ENCODE data around the gene RBMS3.

RBMS3 gene

DNA sequence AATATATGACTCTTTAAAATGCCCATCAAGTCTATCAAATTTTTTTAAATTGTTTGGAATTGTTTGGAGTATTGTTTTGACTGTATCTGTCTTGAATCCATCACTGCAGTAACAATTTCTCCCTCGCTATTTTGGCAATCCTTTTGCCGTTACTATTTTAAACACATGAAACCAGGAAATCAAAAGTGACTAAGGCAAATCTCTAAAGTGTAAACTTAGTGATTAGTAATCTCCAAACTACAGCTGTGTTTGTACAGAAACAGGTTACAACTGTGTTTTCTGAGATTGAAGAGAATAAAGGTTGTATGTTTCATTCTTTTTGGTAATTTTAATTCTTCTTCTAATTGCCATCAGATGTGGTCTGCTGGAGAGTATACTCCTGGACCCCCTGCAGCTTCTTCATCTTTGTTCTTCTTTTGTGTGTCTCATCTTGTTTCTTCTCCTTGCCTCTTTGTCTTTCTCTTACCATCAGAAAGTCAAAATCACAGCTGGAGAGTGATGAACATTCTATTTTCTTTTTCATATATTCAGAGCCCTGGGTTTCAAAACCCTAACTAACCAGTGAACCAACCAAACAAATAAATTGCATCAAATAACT is 465.4 kb downstream of the RBMS3 start:
- no peak for DNase-seq (ENCODE audit: low read depth)

DNA sequence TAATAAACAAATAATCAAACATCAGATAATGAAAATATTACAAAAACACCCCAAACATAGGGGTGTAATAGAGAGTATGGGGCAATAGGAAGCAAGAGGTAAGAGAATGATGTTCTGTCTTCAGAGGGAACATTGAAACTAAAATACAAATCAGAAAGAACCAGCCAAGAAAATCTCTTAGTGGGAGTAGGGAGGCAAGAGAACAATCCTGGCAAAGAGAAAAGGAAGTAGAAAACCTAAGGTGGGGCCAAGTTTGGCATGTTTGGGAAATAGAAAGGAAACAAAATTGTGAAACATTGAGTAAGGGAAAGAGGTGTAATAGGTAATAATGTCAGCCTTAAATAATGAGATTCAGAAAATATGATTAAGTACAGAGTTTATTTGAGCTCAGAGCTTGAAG is 467.1 kb downstream of the RBMS3 start:
- DNase-seq (ENCODE audit: low read depth): no peak

DNA sequence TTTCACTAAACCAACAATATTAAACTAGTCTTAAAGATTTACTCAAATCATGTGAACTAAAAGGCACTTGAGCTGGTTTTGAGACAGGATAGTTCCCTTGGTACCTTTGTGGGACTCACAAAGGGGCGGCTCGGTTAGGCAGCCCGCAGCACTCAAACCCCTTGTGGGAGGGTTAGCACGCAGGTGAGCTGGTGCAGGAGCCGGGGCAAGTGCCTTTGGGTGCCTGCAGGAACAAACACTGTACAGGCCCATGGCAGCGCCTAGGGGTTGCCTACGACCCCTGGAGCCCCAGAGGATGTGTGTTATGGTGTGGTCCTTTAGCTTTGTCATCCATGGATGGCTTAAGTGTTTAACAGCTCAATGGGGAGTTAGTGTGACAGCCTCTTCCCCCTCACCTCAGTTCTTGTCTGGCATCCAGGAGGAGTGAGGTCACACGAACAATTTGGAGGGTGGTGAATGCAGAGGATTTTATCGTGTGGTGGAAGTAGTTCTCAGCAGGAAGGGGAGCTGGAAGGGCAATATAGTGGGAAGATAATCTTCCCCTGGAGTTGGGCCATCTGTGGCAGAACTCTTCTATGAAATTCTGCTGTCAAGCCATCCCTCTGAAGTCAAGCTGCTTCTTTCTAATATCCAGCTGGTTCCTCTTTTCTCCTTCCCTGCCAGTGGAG is 470.9 kb downstream of the RBMS3 start:
- no peak for DNase-seq (ENCODE audit: low read depth)

DNA sequence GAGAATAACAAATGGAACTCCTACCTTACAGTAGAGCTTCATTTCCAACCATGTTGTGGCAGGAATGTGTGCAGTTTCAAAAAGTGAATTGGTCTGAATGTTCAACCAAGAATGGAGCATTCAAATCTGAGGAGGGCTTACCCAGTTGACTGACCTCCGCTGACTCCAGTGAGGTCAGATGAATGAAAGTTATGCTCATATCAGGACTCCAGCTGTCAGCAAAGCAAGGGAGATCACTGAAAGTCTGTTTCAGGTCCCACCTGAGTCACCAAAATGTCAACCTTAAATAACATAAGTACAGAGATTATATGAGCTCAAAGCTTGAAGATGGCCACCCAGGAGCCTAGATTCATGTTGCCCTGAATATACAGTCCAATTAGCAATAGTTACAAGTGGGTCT is 473.5 kb downstream of the RBMS3 start:
- no peak for DNase-seq (ENCODE audit: low read depth)

DNA sequence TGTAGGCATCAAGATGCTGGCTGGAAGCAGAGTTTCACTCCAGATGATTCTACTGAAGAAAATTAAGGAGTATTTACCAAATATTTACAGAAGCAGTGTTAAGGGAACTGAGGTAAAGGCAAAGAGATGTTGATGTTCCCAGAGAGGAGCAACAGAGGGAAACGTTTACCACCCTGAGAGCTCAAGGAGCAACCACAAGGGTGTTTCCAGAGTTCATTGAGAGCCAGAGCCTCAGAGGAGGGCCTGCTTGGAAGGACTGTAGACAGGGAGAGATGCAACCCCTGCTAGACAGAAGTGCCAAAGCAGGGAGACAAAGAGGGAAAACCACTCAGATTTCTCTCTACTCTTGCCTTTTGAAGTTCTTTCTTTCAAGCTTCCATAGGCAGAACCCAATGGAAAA is 474.5 kb downstream of the RBMS3 start:
- DNase-seq (ENCODE audit: low read depth): no peak

DNA sequence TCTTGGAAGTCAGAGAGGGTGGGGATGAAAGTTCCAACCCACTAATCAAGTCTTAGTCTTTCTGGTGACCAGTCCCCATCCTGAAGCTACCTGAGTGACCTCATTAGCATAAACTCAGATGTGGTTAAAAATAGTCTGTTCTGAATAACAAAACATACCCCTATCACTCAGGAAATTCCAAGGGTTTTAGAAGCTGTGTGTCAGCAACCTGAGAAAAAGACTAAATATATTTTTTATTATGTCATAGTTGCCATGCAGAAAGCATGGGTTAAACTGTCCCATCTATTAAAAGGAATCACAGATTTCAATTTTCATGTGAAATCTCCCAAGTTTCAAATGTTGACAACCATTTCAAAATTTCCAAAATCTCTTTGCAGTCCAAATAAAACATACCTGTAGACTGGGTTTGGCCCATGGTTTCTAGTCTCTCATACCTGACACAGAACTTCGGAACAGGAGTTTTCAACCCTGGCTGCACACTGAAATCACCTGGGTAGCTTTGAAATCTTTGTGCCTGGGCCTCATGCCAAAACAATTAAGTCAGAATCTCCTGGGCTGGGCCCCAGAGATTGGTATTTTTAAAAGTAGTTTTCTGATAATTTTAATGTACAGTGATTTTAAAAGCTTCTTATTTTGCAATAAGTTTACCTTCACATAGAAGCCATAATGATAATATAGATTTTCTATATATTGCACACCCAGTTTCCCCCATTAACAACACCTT is 476.3 kb downstream of the RBMS3 start:
- no peak for DNase-seq (ENCODE audit: low read depth)

DNA sequence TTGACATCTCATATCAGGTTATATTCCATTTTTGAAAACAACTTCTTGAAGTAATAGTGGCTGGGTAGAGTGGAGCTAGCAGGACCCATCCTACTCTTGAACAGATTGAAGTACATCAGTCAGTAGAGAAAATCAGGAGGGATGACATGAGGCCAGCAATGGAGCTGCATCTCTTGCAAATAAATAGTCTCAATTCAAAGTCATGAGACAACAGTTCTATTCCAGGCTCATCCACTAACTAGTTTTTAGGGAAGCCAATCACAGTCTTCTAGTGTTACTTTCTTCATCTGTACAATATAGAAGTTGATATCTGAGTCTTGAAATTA is 477.2 kb downstream of the RBMS3 start:
- DNase-seq (ENCODE audit: low read depth): no peak

DNA sequence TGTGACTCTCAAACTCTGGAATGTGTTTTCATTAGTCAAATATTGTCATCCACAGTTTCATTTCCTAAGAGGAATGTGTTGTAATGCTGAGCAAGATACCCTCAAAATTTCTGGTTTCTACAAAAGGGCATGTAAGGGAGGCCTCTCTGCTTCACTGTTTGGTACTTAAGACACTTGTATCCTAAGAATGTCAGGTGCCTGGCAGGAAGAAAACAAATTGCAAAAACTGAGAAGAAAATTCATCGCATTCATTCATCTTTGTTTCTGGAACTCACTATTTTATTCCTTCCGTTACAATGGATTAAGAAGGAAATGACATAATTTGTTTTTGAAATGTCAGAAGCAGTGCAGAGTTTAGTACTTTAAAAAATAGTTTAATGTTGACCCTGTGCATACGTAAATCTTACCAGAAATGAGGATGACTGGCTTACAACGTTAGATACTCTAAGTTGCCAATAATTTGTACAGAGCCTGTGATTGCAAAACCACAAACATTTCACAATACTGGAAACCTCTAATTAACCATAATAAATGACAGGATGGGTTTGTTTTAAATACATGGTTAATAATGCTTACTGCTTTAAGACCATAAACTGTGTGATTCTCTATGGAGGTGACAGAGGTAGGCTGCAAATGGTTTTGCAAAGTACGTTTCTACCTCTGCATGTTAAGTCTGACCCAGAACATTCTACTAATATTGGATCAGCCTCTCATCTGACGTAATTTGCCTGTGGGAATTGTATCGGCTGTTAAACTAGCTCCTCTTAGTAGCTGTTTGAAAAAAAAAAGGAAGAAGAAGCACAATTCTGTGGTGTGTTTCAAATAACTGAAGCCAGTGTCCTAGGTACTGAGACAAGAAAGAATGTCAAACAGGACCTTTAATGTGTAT is 477.8 kb downstream of the RBMS3 start:
- peak; percentile 80 for DNase-seq (ENCODE audit: low read depth)

DNA sequence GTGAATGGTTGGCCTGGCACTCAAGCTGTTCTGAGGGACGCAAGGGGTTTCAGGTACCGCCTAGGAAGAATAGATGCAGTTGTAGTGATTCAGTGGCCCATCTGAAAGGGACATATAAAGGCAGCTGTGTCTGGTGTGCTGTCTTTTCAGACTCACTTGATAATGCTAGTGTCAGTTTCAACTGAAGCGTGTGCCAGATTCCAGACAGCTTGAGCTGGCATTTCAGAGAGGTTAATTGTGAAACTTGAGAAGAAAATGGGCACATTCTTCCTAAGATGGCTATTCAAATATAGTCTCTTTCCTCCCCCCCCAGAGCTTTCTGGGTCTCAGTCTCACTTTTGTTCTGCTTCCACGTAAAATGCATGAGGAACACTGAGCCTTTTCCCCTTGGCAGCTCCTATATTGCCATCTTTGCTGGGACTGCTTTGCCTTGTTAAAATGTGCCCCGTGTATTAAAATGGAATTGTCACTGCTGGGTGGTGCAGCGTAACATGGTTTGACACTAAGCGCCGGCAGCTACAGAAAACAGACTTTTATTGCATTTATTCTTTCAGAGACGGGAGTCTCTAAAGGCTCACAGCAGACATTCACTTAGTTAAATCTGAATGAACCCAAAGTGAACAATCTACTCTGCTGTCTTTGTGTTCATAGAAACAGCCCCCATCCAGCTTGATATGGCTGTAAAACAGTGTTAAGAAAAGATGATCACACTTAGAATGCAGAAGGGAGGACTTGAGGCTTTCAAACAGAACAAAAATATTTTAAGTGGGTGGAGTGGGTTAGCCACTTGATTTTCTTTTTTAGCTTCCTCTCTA is 478.7 kb downstream of the RBMS3 start:
- no peak for DNase-seq (ENCODE audit: low read depth)

DNA sequence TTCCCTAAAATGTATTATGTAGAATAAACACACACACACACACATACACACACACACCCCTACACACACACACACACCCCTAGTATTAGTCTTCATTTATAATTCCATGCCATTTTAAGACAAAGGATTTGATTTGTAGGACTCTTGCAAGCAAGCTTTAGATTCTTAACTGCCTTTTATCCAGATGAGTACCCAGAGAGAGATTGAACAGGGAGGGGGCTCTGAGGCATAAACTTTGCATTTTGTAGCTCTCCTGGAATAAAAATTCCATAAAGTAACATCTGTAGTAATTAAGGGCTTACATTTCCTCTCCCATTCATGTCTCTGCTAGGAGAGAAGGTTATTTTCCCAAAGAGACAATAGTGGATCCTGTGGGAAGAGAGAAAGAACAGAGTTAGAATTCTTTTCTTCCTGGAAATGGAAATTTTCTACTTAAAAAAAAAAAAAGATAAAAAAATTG is 479.4 kb downstream of the RBMS3 start:
- no peak for DNase-seq (ENCODE audit: low read depth)

DNA sequence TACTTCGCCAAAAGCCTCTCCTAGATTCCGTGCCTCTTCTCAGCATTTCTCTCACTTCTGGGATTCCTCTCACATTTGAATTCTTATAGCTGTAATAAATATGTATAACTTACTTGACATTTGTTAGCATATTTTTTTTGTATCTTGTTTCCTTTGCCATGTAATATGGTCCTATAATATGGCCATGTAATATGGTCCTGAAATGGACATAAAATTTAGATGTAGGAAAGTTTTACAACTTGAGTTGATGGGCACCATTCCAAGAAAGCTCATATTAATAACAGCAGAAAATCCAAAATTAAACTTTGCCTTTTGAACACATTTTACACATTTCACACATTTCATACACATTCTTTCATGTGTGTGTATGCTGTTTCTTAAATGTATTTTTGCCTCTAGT is 480.6 kb downstream of the RBMS3 start:
- no peak for DNase-seq (ENCODE audit: low read depth)

DNA sequence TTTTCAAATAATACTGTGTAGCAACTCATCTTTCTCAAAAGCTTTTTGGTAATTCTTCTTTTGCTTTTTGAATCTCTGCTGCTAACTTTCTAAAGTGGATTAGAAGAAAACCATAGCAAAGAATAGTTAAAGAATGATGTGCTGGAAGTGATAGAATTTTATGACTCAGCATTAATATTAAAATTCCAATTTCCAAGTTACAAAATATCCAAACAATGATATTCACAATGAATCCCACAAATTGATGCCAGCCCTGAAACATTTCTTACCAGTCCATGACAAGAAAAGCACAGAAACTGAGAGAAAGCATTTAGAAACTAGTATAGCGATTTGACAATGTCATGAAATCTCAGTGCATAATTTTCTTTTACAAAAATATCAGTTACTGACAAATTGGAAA is 482.2 kb downstream of the RBMS3 start:
- DNase-seq (ENCODE audit: low read depth): no peak

DNA sequence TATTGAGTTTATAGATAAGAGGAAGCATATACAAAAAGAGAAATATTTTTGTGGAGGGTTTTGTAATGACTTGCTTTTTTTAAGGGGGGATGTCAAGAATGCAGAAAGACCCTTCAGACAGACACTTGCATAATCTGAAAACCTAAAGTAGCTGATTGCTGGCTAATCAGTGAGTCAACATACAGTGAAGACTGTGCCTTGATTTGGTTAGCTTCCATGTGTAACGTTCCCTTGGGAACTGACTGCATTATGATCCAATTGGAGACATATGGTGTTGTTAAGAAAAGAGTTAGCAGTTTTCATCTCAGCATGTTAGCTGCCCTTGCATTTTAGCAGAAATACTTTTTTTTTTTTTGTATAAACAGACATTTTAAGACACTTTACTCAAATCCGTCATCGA is 483.2 kb downstream of the RBMS3 start:
- DNase-seq (ENCODE audit: low read depth): peak; percentile 71

DNA sequence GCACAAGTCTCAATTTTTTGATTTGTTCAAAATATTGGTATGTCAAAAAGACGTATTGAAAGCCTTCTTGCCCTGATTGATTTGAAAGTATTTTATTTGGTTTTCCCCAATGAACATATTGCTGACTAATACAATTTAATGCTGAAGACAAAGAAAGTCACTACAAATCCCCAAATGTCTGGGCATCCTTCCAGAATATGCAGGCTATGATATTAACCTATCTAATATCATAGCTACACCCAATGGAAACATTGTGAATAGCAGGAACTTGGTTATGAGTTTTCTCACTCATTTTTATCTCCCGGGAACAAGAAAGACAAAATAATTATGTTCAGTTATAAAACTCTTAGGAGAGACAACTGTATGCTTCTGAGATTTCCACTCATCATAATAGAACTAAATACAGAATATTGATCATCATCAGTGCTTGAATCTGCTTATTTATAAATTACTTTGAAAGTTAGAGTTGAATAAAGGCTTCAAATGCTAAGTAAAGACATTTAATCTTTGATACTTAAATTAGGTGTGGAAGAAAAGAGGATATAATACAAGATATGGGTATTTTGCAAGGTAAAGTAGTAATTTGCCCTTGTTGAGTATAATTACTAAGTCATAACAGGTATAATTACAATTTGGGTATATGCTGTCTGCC is 483.9 kb downstream of the RBMS3 start:
- DNase-seq (ENCODE audit: low read depth): peak; percentile 63

DNA sequence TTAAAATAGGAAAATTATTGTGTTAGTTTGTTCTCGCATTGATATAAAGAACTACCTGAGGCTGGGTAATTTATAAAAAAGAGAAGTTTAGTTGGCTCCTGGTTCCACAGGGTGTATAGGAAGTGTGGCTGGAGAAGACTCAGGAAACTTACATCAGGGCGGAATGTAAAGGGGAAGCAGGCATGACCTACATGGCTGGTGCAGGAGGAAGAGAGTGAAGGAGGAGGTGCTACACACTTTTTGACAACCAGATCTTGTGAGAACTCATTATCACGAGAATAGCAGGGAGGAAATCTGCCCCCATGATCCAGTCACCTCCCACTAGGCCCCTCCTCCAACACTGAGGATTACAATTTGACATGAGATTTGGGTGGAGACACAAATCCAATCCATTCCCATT is 490.7 kb downstream of the RBMS3 start:
- no peak for DNase-seq (ENCODE audit: low read depth)

DNA sequence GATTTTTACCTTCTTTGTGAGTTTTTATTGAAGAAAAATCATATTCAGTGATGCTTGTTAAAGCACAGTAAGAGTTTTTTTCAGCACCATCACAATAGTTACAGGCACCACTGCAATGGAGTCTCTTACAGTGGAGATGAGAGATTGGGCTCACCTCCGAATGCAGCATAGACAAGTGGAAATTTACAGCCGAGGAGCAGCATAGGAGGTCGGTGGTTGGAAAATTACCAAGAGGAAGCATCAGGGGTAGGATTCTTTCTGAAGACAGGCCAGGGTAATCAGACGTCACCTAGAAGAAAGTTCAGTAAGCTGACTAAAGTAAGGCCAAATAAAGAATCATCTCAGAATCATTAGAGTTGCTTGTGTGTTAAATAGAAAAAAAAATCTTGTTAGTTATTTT is 491.6 kb downstream of the RBMS3 start:
- no peak for DNase-seq (ENCODE audit: low read depth)

DNA sequence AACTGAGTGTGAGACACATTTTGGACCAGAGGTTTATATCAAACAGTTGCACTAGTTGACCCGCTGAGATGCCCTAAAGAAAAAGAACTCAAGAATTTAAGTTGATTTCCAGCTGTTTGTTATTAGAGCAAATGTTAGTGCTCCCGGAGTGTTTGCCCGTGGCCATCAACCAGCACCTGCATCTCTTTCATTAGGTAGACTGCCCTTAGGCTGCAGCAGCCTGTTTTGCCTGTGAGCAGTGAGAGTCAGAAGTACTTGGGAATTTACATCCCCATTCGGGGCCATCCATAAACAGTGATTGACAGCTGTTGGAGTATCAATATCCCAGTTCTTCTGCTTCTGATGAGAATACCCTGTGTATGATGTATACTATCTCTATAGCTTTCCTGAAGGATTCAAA is 492.6 kb downstream of the RBMS3 start:
- no peak for DNase-seq (ENCODE audit: low read depth)

DNA sequence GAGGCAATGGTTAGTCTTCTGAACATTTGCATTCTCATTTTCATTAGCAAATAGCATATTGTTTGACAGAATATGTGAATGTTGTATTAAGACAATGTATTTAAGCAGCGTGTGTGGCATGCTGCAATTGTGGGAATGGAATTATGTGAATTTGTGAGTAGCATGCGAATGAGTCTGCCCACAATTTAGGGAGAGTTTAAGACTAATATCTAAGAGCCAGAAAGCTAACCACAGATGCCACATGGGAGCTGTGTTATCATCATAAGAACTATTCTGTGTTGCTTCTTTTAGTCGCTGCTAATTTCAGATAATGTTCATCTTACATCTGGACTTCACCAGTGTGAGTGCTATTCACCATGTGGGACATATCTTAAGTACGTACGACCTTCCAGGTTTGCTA is 494.5 kb downstream of the RBMS3 start:
- no peak for DNase-seq (ENCODE audit: low read depth)

DNA sequence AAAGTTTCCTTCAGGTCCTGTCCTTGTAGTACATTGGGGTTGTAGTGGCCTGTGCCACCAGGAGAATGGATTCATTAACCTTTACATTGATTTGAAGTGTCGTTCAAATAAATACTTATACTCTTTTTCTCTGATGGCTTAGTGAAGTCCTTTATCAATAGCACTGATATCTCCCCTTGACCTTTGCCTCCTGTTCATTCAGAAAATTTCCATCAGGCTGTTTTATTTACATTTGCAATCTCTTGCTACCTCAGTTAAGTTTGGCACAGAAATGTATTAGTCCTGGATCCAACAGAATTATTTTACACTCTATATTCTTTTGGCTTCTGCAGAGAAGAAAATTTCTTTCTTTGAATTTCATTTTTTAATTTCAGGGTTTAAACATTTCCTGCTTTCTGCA is 497.0 kb downstream of the RBMS3 start:
- DNase-seq (ENCODE audit: low read depth): no peak

DNA sequence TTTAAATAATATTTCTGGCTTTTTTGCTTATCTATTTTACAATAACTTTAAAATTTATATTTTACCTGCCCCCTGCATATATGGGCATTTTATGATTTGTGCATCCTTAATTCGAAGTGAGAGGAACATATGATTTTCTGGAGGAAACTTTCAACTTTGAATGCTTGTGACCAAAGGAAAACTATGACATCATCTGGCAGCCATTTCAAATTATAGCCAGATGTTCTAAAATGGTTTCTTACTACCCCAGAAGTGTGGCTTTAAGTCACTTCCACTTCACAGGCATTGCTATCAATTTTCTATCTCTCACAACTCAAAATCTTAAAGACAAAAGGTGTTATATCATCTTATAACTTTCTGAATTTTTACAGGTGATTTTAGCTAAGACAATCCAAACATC is 508.8 kb downstream of the RBMS3 start:
- DNase-seq (ENCODE audit: low read depth): peak; percentile 7

DNA sequence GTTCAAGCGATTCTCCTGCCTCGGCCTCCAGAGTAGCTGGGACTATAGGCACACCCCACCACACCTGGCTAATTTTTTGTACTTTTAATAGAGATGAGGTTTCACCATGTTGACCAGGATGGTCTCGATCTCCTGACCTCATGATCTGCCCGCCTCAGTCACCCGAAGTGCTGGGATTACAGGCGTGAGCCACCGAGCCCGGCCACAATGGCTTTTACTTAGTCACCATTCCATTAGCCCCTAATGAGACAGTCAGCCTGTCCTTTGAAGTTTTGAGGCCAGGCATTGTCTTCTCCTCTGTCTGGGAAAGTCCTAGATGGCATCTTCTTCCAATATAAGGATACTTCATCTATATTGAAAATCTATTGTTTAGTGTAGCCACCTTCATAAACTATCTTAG is 515.9 kb downstream of the RBMS3 start:
- no peak for DNase-seq (ENCODE audit: low read depth)
